K562 (cell line): ENCODE measurements around the gene E2F2. TPM values are rescaled to one million over a fixed set of nuclear protein-coding genes. Genes with fewer than 3 reads are reported as not detected.

ENCODE experiments used
- BHLHE40 ChIP-seq: IDR thresholded peaks from 2 replicates; pipeline ENCODE4 v1.6.1; 2011; ENCODE audit warnings: low read length, improper control_type of control experiment
- BMI1 ChIP-seq: fragments of 150-350 bp; IDR thresholded peaks from 2 replicates; pipeline ENCODE4 v1.6.1; 2014; ENCODE audit warnings: low read length
- CREB1 ChIP-seq, 2 experiments: sonication (generic) in 1 of 2; formaldehyde crosslinking in 1 of 2; IDR thresholded peaks; 2 replicates each; pipeline versions ENCODE4 v1.6.1 to v1.8.0; 2012 to 2022; ENCODE audit warnings: inconsistent platforms in 1 of 2, mild to moderate bottlenecking in 1 of 2, missing genetic modification reagents in 1 of 2, moderate library complexity in 1 of 2
- HLTF ChIP-seq: fragments of 450-650 bp; IDR thresholded peaks from 2 replicates; pipeline ENCODE4 v1.6.1; 2016
- MCM5 ChIP-seq: fragments of 450-650 bp; IDR thresholded peaks from 2 replicates; pipeline ENCODE4 v1.6.1; 2016; ENCODE audit warnings: low read depth
- MEIS2 ChIP-seq: fragments of 450-650 bp; IDR thresholded peaks from 2 replicates; pipeline ENCODE4 v1.6.1; 2014; ENCODE audit warnings: mild to moderate bottlenecking; ENCODE audit not compliant: partially characterized antibody
- PRMT5 ChIP-seq: sonication (generic); formaldehyde crosslinking; IDR thresholded peaks from 2 replicates; pipeline ENCODE4 v1.5.0; 2020; ENCODE audit warnings: missing genetic modification reagents
- STAG1 ChIP-seq: sonication (generic); formaldehyde crosslinking; IDR thresholded peaks from 2 replicates; pipeline ENCODE4 v1.5.0; 2020; ENCODE audit warnings: missing genetic modification reagents, borderline replicate concordance
- YBX1 ChIP-seq: fragments of 450-650 bp; IDR thresholded peaks from 2 replicates; pipeline ENCODE4 v1.7.1; 2016; ENCODE audit warnings: mild to moderate bottlenecking
- ZC3H4 ChIP-seq: sonication (generic); formaldehyde crosslinking; IDR thresholded peaks from 2 replicates; pipeline ENCODE4 v1.9.0; 2021; ENCODE audit warnings: missing genetic modification reagents, borderline replicate concordance
- polyA plus RNA-seq, 8 experiments: library from polyadenylated mRNA; depleted of rRNA in 4 of 8; stranded (reverse) in 5 of 8; unstranded in 3 of 8; fragments of >200 nt; fragmentation: Nextera tagmentation in 2 of 8; fragmentation: Illumina TruSeq in 1 of 8; extraction: Ambion mirVana in 2 of 8; extraction: Trizol in 1 of 8; gene quantifications; 2 replicates each; pipeline versions ENCODE4 v1.2.1 to v1.2.3, GENCODE V29; 2011 to 2014; ENCODE audit warnings: inconsistent platforms in 1 of 8, missing spikeins in 1 of 8
- total RNA-seq, 7 experiments: library from RNA; depleted of rRNA in 6 of 7; stranded (reverse); fragments of >200 nt in 6 of 7; fragmentation: Illumina TruSeq in 2 of 7; extraction: Trizol in 2 of 7; gene quantifications; 2 replicates each; pipeline versions ENCODE4 v1.2.1 to v1.2.3, GENCODE V29; 2011 to 2021; ENCODE audit warnings: low replicate concordance in 1 of 7
- TF ChIP-seq, protein P1 (sequence below): IDR thresholded peaks from 2 replicates; pipeline ENCODE4 v1.6.1; 2011; ENCODE audit not compliant: insufficient read length; ENCODE audit errors: extremely low read depth
- TF ChIP-seq, protein P2 (sequence below): fragments of 450-650 bp; formaldehyde crosslinking; IDR thresholded peaks from 2 replicates; pipeline ENCODE4 v1.4.0; 2022; ENCODE audit warnings: missing genetic modification characterization
- TF ChIP-seq, protein P3 (sequence below), 2 experiments: fragments of 150-350 bp in 1 of 2; IDR thresholded peaks; 2 replicates each; pipeline ENCODE4 v1.6.1; 2012 to 2016; ENCODE audit warnings: low read depth in 2 of 2, low read length in 2 of 2, mild to moderate bottlenecking in 1 of 2, moderate library complexity in 1 of 2
- TF ChIP-seq, protein P4 (sequence below), 3 experiments: fragments of 200-800 bp in 1 of 3; sonication (Bioruptor generic) in 1 of 3; sonication (generic) in 1 of 3; formaldehyde crosslinking in 1 of 3; IDR thresholded peaks; 2 replicates each; pipeline versions ENCODE4 v1.6.1 to v1.8.0; 2016 to 2022; ENCODE audit warnings: mild to moderate bottlenecking in 2 of 3, missing compliant biosample characterization in 2 of 3, missing genetic modification characterization in 2 of 3, missing genetic modification reagents in 1 of 3

E2F2 gene
- total and polyA plus RNA-seq, 9 of the 15 experiments (the other 6 are each of a cell fraction or from before 2014, with no cell fraction given), result 3.1 to 25.3 (median 11.4) TPM

DNA sequence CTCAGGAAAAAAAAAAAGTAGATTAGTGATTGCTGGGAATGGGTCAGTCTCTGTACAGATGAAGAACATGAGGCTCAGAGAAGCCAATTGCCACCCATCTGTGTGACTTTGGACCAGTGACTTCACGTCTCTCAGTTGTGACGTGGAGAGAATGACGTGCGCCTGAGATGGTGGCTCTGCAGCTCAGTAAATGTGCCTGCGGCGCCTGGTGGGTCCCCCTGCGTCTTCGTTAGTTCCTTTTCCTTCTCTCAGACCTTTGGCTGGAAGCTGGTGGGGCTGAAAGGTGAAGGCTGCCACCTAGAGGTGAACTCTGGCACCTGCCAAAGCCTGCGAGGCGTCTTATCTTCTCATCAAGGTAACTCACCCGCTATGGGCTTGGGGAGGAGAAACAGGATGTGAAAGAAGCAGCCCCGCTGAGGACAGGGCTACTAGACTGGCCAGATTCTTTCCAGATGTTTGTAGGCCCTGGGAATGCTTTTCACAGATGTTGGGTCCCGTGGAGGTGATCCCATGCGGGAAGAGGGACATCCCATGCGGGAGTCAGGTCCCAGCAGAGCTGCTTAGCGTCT is 8.7 kb upstream of the E2F2 start (continued):
- TF ChIP-seq, protein P1, sequence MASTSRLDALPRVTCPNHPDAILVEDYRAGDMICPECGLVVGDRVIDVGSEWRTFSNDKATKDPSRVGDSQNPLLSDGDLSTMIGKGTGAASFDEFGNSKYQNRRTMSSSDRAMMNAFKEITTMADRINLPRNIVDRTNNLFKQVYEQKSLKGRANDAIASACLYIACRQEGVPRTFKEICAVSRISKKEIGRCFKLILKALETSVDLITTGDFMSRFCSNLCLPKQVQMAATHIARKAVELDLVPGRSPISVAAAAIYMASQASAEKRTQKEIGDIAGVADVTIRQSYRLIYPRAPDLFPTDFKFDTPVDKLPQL, result no peak
- 0 out of 2 replicates have a peak, but pooled peaks have one; percentile 47 for TF ChIP-seq BMI1
- TF ChIP-seq ZC3H4 (CRISPR knock-in tag), result no peak
- TF ChIP-seq HLTF, result 0 out of 2 replicates have a peak, but pooled peaks have one; percentile 4
- TF ChIP-seq, protein P2, sequence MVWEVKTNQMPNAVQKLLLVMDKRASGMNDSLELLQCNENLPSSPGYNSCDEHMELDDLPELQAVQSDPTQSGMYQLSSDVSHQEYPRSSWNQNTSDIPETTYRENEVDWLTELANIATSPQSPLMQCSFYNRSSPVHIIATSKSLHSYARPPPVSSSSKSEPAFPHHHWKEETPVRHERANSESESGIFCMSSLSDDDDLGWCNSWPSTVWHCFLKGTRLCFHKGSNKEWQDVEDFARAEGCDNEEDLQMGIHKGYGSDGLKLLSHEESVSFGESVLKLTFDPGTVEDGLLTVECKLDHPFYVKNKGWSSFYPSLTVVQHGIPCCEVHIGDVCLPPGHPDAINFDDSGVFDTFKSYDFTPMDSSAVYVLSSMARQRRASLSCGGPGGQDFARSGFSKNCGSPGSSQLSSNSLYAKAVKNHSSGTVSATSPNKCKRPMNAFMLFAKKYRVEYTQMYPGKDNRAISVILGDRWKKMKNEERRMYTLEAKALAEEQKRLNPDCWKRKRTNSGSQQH, result 0 out of 2 replicates have a peak, but pooled peaks have one; percentile 14
- TF ChIP-seq PRMT5, result no peak
- peak; percentile 79 for TF ChIP-seq MEIS2
- peak; percentile 86 for TF ChIP-seq STAG1
- no peak for TF ChIP-seq YBX1
- TF ChIP-seq BHLHE40, result peak; percentile 80
- no peak for TF ChIP-seq MCM5
- TF ChIP-seq CREB1 (IDR thresholded peaks at IDR 0.05), result peak; percentile 97
- TF ChIP-seq CREB1 (CRISPR knock-in tag; IDR thresholded peaks at IDR 0.05), result peak; percentile 96
- TF ChIP-seq, protein P3, sequence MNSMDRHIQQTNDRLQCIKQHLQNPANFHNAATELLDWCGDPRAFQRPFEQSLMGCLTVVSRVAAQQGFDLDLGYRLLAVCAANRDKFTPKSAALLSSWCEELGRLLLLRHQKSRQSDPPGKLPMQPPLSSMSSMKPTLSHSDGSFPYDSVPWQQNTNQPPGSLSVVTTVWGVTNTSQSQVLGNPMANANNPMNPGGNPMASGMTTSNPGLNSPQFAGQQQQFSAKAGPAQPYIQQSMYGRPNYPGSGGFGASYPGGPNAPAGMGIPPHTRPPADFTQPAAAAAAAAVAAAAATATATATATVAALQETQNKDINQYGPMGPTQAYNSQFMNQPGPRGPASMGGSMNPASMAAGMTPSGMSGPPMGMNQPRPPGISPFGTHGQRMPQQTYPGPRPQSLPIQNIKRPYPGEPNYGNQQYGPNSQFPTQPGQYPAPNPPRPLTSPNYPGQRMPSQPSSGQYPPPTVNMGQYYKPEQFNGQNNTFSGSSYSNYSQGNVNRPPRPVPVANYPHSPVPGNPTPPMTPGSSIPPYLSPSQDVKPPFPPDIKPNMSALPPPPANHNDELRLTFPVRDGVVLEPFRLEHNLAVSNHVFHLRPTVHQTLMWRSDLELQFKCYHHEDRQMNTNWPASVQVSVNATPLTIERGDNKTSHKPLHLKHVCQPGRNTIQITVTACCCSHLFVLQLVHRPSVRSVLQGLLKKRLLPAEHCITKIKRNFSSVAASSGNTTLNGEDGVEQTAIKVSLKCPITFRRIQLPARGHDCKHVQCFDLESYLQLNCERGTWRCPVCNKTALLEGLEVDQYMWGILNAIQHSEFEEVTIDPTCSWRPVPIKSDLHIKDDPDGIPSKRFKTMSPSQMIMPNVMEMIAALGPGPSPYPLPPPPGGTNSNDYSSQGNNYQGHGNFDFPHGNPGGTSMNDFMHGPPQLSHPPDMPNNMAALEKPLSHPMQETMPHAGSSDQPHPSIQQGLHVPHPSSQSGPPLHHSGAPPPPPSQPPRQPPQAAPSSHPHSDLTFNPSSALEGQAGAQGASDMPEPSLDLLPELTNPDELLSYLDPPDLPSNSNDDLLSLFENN (IDR thresholded peaks at IDR 0.05; ENCODE audit: low read depth in 2 of 2, low read length in 2 of 2), result peak in 1 of 2 experiments; percentile 60; a peak in 1 of 4 replicates
- TF ChIP-seq, protein P4, sequence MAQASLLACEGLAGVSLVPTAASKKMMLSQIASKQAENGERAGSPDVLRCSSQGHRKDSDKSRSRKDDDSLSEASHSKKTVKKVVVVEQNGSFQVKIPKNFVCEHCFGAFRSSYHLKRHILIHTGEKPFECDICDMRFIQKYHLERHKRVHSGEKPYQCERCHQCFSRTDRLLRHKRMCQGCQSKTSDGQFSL (CRISPR knock-in tag; IDR thresholded peaks at IDR 0.05), result no peak
- TF ChIP-seq, protein P4 (tag; IDR thresholded peaks at IDR 0.05), result no peak
